GM12878 (cell line): Measurements from ENCODE around the gene USP15. TPM values are rescaled to one million over a fixed set of nuclear protein-coding genes. Genes with fewer than 3 reads are reported as not detected.

Experiments used
- BCL3 ChIP-seq: IDR thresholded peaks from 2 replicates; pipeline ENCODE4 v1.6.1; 2011; ENCODE audit warnings: borderline replicate concordance, low read depth, mild to moderate bottlenecking, moderate library complexity, low read length; ENCODE audit not compliant: insufficient read depth, poor library complexity, severe bottlenecking
- CREM ChIP-seq: IDR thresholded peaks from 2 replicates; pipeline ENCODE4 v1.6.1; 2014; ENCODE audit warnings: antibody characterized with exemption, low read depth
- NFIC ChIP-seq: IDR thresholded peaks from 2 replicates; pipeline ENCODE4 v1.6.1; 2012; ENCODE audit warnings: low read depth, mild to moderate bottlenecking, inconsistent platforms, low read length, moderate library complexity
- NFYA ChIP-seq: IDR thresholded peaks from 2 replicates; pipeline ENCODE4 v1.6.1; 2011; ENCODE audit warnings: low read depth, mild to moderate bottlenecking, low read length, improper control_type of control experiment, borderline replicate concordance
- RELB ChIP-seq: fragments of 450-650 bp; IDR thresholded peaks from 2 replicates; pipeline ENCODE4 v1.6.1; 2017; ENCODE audit warnings: low read depth, mild to moderate bottlenecking, moderate library complexity
- REST ChIP-seq: IDR thresholded peaks from 2 replicates; pipeline ENCODE4 v1.6.1; 2012; ENCODE audit warnings: mild to moderate bottlenecking, low read depth, low read length
- SIN3A ChIP-seq: IDR thresholded peaks from 2 replicates; pipeline ENCODE4 v1.6.1; 2012; ENCODE audit warnings: low read depth, low read length, improper control_type of control experiment
- SREBF1 ChIP-seq: IDR thresholded peaks from 2 replicates; pipeline ENCODE4 v1.6.1; 2012; ENCODE audit warnings: mild to moderate bottlenecking, low read length
- ZBTB11 ChIP-seq: fragments of 450-650 bp; formaldehyde crosslinking; IDR thresholded peaks from 2 replicates; pipeline ENCODE4 v1.5.0; 2022; ENCODE audit warnings: mild to moderate bottlenecking, missing genetic modification characterization
- ZBTB40 ChIP-seq: fragments of 450-650 bp; IDR thresholded peaks from 2 replicates; pipeline ENCODE4 v1.6.1; 2016; ENCODE audit warnings: mild to moderate bottlenecking, moderate library complexity, borderline replicate concordance
- polyA plus RNA-seq, 11 experiments: library from polyadenylated mRNA; depleted of rRNA in 4 of 11; unstranded in 6 of 11; stranded (reverse) in 5 of 11; fragments of >200 nt; fragmentation: Nextera tagmentation in 4 of 11; fragmentation: Illumina TruSeq in 1 of 11; extraction: Ambion mirVana in 4 of 11; extraction: Trizol in 1 of 11; gene quantifications; 1 replicate in 1 of 11; 2 replicates in 10 of 11; pipeline versions ENCODE4 v1.2.1 to v1.2.3, GENCODE V29; 2011 to 2016; ENCODE audit warnings: inconsistent platforms in 2 of 11, missing spikeins in 2 of 11, low read depth in 1 of 11
- total RNA-seq, 4 experiments: library from RNA; depleted of rRNA in 3 of 4; stranded (reverse); fragments of >200 nt in 3 of 4; fragmentation: Illumina TruSeq in 1 of 4; extraction: Trizol in 1 of 4; gene quantifications; 2 replicates each; pipeline versions ENCODE4 v1.2.1 to v1.2.3, GENCODE V29; 2013 to 2021

The USP15 gene
- total and polyA plus RNA-seq, 10 of the 15 experiments (the other 5 are each of a cell fraction or from before 2014, with no cell fraction given), result 57.6 to 101 (median 90.2) TPM

GRCh38 chr12:62332598-62332997 lies 72.4 kb downstream of the USP15 start (continued):
- TF ChIP-seq ZBTB11 (CRISPR knock-in tag) (no peak), ZBTB40 (no peak), BCL3 (no peak), REST (no peak), SIN3A (no peak), RELB (no peak), CREM (no peak), SREBF1 (no peak), NFYA (no peak), NFIC (no peak)
